Measurements from ENCODE around the gene IFIT2. TPM values are rescaled to one million over a fixed set of nuclear protein-coding genes. Genes with fewer than 3 reads are reported as not detected.

Gene IFIT2
- total RNA-seq, 1 experiment from 2014 or later: not detected

DNA sequence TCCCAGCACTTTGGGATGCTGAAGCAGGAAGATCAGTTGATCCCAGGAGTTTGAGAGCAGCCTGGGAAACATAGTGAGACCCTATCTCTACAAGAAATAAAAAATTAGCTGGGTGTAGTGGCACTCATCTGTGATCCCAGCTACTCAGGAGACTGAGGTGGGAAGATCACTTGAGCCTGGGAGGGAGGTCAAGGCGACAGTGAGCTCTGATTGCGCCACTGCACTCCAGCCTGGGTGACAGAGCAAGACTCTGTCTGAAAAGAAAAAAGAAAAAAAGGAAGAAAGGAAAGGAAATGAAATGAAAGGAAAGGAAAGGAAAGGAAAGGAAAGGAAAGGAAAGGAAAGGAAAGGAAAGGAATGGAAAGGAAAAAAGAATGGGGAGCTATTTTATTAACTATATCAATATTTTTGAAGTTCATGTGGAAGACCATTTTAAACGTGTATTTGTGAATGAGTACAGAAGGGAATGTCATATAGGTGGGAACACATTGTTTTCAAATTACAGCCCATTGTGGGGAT is 7.1 kb upstream of the IFIT2 start:
- H3K4me3 Mint-ChIP-seq: no peak overlapping the region
- no peaks in the 10 kb centered on the region for H3K27me3 ChIP-seq (ENCODE audit: insufficient read depth, low read length)
- no peaks in the 10 kb centered on the region for H3K23me2 ChIP-seq (ENCODE audit: insufficient read length, low read depth, low read length, poor library complexity, severe bottlenecking)
- H3K9ac ChIP-seq (ENCODE audit: extremely low read depth, insufficient read length, low read length): no peak overlapping the region
- H4K5ac ChIP-seq (ENCODE audit: insufficient read length, low read depth, low read length): no peak overlapping the region
- no peak for DNase-seq
- no peaks in the 10 kb centered on the region for H3K79me1 ChIP-seq (ENCODE audit: insufficient read depth, low read depth, low read length, poor library complexity, severe bottlenecking)
- H3K56ac ChIP-seq (ENCODE audit: insufficient read length, low read depth, low read length): no peak overlapping the region
- H3K4me1 Mint-ChIP-seq: peaks cover 0 to 2% of the 10 kb centered on the region in 2 experiments; a peak in 1 of 4 replicates
- no peak overlapping the region for H4K8ac ChIP-seq (replicated peaks; ENCODE audit: insufficient read length, low read depth, low read length)
- no peaks in the 10 kb centered on the region for H3K4me1 ChIP-seq (ENCODE audit: insufficient read depth, low read length)
- H3K79me2 ChIP-seq (ENCODE audit: insufficient read depth, low read length): no peaks in the 10 kb centered on the region
- H2BK120ac ChIP-seq (ENCODE audit: low read depth, low read length, poor library complexity, severe bottlenecking): no peak overlapping the region
- H2BK12ac ChIP-seq (ENCODE audit: insufficient read length, low read depth, low read length): no peak overlapping the region
- no peak overlapping the region for H2BK15ac ChIP-seq (ENCODE audit: low read depth, low read length)
- no peak overlapping the region for H3T11ph ChIP-seq (ENCODE audit: low read length)
- no peaks in the 10 kb centered on the region; the same call in none of the 2 replicates for H3K27me3 Mint-ChIP-seq (ENCODE audit: low read depth)
- H3K36me3 Mint-ChIP-seq (ENCODE audit: insufficient read depth in 1 of 3, low read depth in 3 of 3): peaks cover 0 to 2% (median 0%) of the 10 kb centered on the region in 3 experiments; a peak in 2 of 7 replicates
- H3K27ac Mint-ChIP-seq: no peak overlapping the region
- no peak overlapping the region for H3K14ac ChIP-seq (ENCODE audit: insufficient read depth, low read length)
- no peak overlapping the region for H3K4me2 ChIP-seq (ENCODE audit: insufficient read depth, insufficient read length, low read length)
- no CpG with 5 or more reads among the region's 3 CpGs for WGBS (ENCODE audit: extremely low coverage, insufficient read length, low lambda C conversion rate)
- H3K4ac ChIP-seq (ENCODE audit: low read depth, low read length): no peak overlapping the region
- no peak overlapping the region for H2BK5ac ChIP-seq (ENCODE audit: insufficient read length, low read length)
- no peak overlapping the region for H4K91ac ChIP-seq (ENCODE audit: insufficient read length, low read depth, low read length)
- no peak overlapping the region for H2BK20ac ChIP-seq (ENCODE audit: low read depth, low read length, poor library complexity, severe bottlenecking)
- H2AFZ ChIP-seq (ENCODE audit: low read length): no peak overlapping the region
- H3K18ac ChIP-seq (ENCODE audit: insufficient read length, low read depth, low read length): no peak overlapping the region
- H2AK5ac ChIP-seq (ENCODE audit: insufficient read length, low read length): no peak overlapping the region
- H3K23ac ChIP-seq (ENCODE audit: insufficient read length, low read depth, low read length): no peak overlapping the region
- peaks cover 0 to 3% of the 10 kb centered on the region in 2 experiments; a peak in 1 of 5 replicates for H3K9me3 Mint-ChIP-seq
- no peaks in the 10 kb centered on the region for H3K9me3 ChIP-seq (ENCODE audit: control insufficient read depth, low read depth, low read length)
- TF ChIP-seq, protein P1, sequence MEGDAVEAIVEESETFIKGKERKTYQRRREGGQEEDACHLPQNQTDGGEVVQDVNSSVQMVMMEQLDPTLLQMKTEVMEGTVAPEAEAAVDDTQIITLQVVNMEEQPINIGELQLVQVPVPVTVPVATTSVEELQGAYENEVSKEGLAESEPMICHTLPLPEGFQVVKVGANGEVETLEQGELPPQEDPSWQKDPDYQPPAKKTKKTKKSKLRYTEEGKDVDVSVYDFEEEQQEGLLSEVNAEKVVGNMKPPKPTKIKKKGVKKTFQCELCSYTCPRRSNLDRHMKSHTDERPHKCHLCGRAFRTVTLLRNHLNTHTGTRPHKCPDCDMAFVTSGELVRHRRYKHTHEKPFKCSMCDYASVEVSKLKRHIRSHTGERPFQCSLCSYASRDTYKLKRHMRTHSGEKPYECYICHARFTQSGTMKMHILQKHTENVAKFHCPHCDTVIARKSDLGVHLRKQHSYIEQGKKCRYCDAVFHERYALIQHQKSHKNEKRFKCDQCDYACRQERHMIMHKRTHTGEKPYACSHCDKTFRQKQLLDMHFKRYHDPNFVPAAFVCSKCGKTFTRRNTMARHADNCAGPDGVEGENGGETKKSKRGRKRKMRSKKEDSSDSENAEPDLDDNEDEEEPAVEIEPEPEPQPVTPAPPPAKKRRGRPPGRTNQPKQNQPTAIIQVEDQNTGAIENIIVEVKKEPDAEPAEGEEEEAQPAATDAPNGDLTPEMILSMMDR (conservative IDR thresholded peaks at IDR 0.05): no peak
- no peak overlapping the region for H3K27ac ChIP-seq (ENCODE audit: insufficient read length, low read depth, low read length)
- H4K20me1 ChIP-seq (ENCODE audit: control insufficient read depth, insufficient read depth, insufficient read length): no peaks in the 10 kb centered on the region

Data from H9 (cell line).